GM19328 (cell line): ENCODE data around the gene DNMBP.
"Not testable (repeated sequence)": the region's sequence is repeated elsewhere in the genome, so short reads cannot be mapped to it uniquely, and the experiment has no call there.

ENCODE experiments used
- ATAC-seq: cut with Tn5 transposase; IDR thresholded peaks from one replicate; pipeline ENCODE4 v1.9.1; 2021; ENCODE audit warnings: mild to moderate bottlenecking, moderate library complexity; ENCODE audit not compliant: unreplicated experiment

The DNMBP gene

GRCh38 chr10:99985637-99986036, 24.1 kb downstream of the DNMBP start:
- not testable (repeated sequence) for ATAC-seq

GRCh38 chr10:99984211-99985034, 25.3 kb downstream of the DNMBP start:
- ATAC-seq = no peak

DNA sequence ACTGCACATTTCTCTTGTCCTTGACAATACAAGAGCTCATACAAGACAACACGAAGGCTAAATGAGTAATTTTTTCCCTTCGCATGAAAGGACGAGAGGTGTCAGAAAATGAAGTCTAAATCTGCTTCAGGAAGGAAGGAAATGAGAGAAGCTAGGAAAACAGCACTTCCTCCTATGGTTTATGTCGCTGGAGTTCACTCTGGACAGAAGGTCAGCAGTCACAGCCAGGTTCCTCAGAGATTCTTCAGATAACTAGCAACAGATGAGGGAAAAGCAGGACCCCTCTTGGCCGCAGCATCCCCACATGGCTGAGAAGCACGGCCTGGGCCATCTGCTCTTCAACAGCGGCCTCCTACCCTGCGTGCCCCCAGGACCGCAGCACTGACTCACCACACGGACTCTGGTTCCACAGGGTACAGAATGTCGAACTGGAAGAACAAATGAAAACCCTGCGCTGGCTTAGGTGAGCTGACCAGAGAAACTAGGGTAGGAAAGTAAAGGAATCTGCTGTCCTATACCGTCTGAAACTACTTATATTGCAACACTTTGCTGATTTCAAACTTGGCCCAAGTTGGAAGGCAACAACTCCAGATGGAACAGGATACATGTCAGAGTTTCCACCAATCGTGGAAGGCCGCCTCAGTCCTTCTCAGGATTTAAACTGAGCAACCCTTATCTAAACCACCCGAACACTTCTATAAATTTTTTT, 26.3 kb downstream of the DNMBP start:
- no peak for ATAC-seq

GRCh38 chr10:99982728-99983127, 27.0 kb downstream of the DNMBP start:
- no peak for ATAC-seq

DNA sequence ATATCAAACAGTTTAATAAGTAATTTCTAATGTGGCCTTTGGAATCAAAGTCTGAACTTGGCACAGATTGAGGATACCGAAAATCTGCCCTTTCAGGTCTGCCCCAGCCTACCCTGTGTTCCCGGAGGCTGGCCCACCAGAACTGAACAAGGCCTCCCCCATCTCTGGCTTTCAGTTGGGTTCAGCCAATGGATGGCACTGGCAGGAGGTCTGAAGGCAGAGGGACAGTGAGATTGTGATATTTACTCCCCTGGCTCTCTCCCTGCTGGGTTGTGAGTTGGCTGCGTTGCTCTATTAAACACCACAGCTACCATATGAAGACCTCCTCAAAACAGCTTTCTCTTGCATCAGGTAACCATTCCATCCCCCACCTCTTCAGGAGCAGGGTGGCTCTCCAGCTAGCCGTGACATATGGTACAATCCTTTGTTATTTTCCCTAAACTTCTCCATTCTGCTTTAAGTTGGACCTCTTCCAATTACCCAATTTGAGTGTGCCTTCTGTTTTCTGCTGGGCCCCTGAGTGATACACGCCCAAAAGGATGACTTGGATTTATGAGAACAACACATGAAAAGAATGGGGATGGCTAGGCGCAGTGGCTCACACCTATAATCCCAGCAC, 28.1 kb downstream of the DNMBP start:
- no peak for ATAC-seq

DNA sequence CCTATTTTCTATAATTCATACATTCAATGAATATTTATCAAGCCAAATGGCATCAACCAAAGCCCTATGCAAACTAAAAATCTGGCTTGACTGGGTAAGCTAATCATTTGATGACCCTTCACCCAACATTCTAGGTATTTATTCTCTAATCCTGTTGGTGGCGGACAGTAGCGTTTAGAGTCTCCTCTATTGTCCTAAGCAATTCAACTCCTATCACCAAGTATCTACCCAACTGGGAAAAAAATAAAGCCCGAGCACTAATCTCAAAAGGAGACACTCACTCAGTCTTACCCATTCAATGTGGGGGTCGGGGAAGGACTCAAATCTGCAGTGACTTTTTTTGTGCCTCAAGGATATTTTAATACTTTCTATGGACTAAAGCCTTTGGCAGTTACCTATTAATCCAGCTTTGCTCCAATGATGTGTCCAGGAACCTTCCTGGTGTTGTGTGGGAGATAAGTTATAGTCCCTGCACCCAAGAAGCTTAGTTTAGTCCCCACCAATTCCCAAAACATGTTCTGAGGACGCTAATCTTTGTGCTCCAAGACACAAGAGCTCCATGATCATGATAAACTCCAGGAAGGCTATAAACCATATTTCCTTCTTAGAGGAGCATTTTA, 30.6 kb downstream of the DNMBP start:
- no peak for ATAC-seq

GRCh38 chr10:99977916-99978315, 31.8 kb downstream of the DNMBP start:
- ATAC-seq = no peak

DNA sequence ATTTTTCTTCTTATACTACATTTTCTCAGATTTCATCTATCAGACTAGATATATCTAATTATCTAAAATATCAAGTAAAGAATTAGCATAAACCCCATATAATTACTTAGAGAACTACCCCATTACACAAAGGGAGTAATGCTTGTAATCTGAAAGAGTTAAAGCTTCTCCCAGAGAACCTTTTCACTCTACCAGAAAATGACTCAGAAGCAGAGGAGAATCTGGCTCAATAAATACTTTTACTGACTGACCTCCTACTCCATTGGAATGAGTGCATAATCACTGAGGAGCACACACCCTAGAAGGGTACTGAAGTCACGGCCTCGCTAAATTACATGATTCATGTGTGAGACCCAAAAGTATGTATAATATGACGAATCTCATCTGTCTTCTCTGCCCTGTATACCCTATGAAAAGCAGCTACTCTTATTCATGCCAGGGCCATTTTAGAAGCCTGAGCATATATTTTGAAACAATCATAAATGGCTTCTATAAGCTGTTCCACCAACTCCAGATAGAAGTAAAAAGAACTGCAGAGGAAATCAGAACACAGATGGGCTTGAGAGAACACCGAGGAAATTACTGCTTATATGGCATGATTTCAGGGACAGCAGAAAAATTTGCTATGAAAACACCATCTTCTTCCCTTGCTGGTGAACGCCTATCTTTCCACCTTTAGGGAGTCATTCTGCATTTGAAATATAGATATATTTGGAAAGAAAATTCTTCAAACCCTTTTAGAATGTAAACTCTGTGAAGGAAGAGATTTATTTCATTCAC, 32.7 kb downstream of the DNMBP start:
- no peak for ATAC-seq

- no peak for ATAC-seq
Observed at GRCh38 chr10:99975942-99976809, 33.6 kb downstream of the DNMBP start.

GRCh38 chr10:99975106-99975829, 34.5 kb downstream of the DNMBP start:
- ATAC-seq = peak; percentile 54

GRCh38 chr10:99973190-99973589, 36.6 kb downstream of the DNMBP start:
- no peak for ATAC-seq

DNA sequence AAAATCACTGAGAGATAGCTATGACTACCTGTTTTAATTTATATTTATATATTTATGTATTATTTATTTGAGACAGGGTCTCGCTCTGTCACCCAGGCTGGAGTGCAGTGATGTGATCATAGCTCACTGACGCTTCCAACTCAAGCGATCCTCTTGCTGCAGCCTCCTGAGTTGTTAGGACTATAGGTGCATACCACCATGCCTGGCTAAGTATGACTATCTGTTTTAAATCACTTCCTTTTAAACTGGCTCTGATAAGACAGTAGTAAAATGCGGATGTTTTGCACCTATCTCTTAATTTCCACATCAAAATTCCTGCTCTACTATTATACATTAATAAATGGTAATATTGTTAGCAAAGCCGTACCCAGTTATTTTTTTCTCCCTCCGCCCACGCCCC, 41.8 kb downstream of the DNMBP start:
- ATAC-seq = no peak

GRCh38 chr10:99966306-99966705, 43.4 kb downstream of the DNMBP start:
- no peak for ATAC-seq

DNA sequence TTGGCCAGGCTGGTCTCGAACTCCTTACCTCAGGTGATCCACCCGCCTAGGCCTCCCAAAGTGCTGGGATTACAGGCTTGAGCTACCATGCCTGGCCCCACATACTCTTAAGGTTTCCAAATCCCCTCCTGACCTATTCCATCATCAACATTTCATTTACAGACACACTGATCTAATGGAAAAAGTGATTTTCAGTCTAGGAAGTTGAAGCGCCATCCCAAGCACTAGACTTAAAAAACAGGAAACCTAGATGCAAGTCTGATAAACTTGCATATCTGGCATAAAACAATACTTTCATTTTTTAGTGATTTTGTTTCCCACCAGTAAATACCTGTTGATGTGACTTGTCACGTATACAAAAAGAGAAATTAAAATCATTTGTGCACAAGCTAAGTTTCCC, 44.0 kb downstream of the DNMBP start:
- no peak for ATAC-seq

- ATAC-seq = no peak
Observed at GRCh38 chr10:99964791-99965190, 45.0 kb downstream of the DNMBP start.

- ATAC-seq = not testable (repeated sequence)
Observed at GRCh38 chr10:99963467-99964165, 46.1 kb downstream of the DNMBP start.

DNA sequence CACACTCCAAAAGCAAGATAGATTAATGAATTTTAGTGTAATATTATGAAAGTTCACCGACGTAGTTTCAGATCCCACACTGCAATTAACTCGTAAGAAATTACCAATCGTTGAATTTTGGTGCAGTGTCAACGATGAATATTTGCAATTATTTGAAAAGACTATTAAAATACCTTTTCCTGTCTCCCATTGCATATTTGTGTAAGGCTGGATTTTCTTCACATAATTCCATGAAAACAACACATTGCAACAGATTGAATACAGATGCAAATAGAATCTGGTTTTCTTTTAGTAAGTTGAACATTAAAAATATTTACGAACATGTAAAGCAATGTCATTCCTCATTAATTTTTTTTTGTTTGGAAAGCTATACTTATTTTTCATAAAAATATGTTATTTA, 50.9 kb downstream of the DNMBP start:
- ATAC-seq = no peak

DNA sequence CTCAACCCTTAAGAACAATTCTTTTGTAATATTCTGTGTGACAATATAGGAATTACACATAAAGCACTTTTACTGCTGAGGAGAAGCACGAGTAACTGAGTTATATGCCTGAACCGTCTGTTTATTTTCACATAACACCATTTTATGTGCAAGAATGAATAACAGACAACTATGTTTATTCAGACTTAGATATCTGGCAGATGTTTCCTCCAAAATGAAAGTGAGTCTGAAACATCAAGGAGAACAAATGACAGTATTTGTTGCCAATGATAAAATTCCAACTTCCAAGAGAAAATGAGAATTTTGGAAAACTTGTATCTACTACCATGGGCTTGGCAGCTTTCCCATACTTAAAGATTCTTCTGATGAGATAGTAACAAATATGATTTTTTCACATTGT, 51.4 kb downstream of the DNMBP start:
- ATAC-seq = no peak
